ENCODE data around the gene SNF8.

GRCh38 chr17:48929812-48930165, 14.9 kb downstream of the SNF8 start:
- TF ChIP-seq CTCF (conservative IDR thresholded peaks at IDR 0.05 in 1 of 2, IDR thresholded peaks at IDR 0.05 in 1 of 2; ENCODE audit: low read depth in 1 of 2, low read length in 2 of 2) (no peak), EZH2 (IDR thresholded peaks at IDR 0.05; ENCODE audit: low read length, missing control alignments) (no peak)
